Testis (tissue), 3 donors: Measurements from ENCODE around the gene SAXO2. TPM values are rescaled to one million over a fixed set of nuclear protein-coding genes. Genes with fewer than 3 reads are reported as not detected.
"Not testable (repeated sequence)": the region's sequence is repeated elsewhere in the genome, so short reads cannot be mapped to it uniquely, and the experiment has no call there.

Source experiments
- DNase-seq: peaks from one replicate; pipeline ENCODE4 v3.0.0-alpha.2; 2019
- H3K27ac ChIP-seq, 2 donors: fragments of 200-600 bp; sonication (generic); one replicate each; pipeline ENCODE4 v1.5.1; 2019
- H3K27me3 ChIP-seq: fragments of 200-600 bp; sonication (generic); one replicate; pipeline ENCODE4 v1.5.1; 2019
- H3K36me3 ChIP-seq: fragments of 200-600 bp; sonication (generic); one replicate; pipeline ENCODE4 v1.5.1; 2017; ENCODE audit warnings: low read depth; ENCODE audit errors: missing control alignments
- H3K4me1 ChIP-seq: fragments of 200-600 bp; sonication (generic); one replicate; pipeline ENCODE4 v1.5.1; 2019
- H3K4me3 ChIP-seq, 2 donors: fragments of 200-600 bp; sonication (generic); one replicate each; pipeline ENCODE4 v1.5.1; 2017 to 2019
- H3K9me3 ChIP-seq: fragments of 200-600 bp; sonication (generic); one replicate; pipeline ENCODE4 v1.5.1; 2017
- POLR2A ChIP-seq: fragments of 450-650 bp; IDR thresholded peaks from one replicate; pipeline ENCODE4 v1.6.1; 2017; ENCODE audit warnings: antibody characterized with exemption, mild to moderate bottlenecking, moderate library complexity
- WGBS, 2 donors: methylation state at CpG; one replicate each; pipeline ENCODE4 v1.1.5; 2018; 5-methylcytosine and 5-hydroxymethylcytosine counted together
- intact Hi-C: fragments of 100-400 bp; cut with DNase I; formaldehyde crosslinking; loops from one replicate; pipeline ENCODE4 v1.15.1; 2023; ENCODE audit warnings: low total_unique reads
- polyA plus RNA-seq: library from polyadenylated mRNA; stranded (reverse); fragments of 350-450 nt; fragmentation: Illumina TruSeq; extraction: RNeasy Lipid Tissue Mini Kit (QIAGEN cat#74804); gene quantifications from one replicate; pipeline ENCODE4 v1.2.3, GENCODE V29; 2014; ENCODE audit warnings: low read depth, low replicate concordance; ENCODE audit not compliant: insufficient read depth
- total RNA-seq, 2 donors: library from RNA; depleted of rRNA; stranded (reverse); fragments of >200 nt; gene quantifications; one replicate each; pipeline ENCODE4 v1.2.3, GENCODE V29; 2016
- TF ChIP-seq, protein P1 (sequence below), 3 experiments: fragments of 450-650 bp in 2 of 3; fragments of 200-600 bp in 1 of 3; sonication (generic) in 1 of 3; IDR thresholded peaks; one replicate each; pipeline ENCODE4 v1.5.1; 2016 to 2019; ENCODE audit warnings: antibody characterized with exemption in 3 of 3, mild to moderate bottlenecking in 2 of 3, moderate library complexity in 1 of 3

The SAXO2 gene
- total and polyA plus RNA-seq, 3 donors from 2014 or later, result 22.1 to 35.2 (median 28.0) TPM

DNA sequence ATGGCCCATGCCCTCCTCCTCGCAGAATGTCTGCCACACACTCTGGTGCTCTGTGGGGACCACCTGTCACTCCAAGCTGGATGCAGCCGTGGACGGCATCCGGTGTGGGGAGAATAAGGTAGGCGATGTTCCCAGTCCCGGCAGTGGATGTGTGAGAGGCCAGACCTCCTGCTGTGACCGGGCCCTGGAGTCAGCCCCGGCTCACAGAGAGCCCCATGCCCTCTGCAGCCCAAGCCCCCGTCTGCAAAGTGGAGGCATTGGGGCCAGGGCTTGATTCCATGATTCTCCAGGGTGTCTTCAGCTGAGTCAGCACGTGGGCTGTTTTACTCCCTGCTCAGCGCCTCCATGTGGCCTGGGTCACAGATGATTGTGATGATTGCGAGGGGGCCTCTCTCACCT lies 54.5 kb downstream of the SAXO2 start:
- no peak for TF ChIP-seq POLR2A
- TF ChIP-seq, protein P1, sequence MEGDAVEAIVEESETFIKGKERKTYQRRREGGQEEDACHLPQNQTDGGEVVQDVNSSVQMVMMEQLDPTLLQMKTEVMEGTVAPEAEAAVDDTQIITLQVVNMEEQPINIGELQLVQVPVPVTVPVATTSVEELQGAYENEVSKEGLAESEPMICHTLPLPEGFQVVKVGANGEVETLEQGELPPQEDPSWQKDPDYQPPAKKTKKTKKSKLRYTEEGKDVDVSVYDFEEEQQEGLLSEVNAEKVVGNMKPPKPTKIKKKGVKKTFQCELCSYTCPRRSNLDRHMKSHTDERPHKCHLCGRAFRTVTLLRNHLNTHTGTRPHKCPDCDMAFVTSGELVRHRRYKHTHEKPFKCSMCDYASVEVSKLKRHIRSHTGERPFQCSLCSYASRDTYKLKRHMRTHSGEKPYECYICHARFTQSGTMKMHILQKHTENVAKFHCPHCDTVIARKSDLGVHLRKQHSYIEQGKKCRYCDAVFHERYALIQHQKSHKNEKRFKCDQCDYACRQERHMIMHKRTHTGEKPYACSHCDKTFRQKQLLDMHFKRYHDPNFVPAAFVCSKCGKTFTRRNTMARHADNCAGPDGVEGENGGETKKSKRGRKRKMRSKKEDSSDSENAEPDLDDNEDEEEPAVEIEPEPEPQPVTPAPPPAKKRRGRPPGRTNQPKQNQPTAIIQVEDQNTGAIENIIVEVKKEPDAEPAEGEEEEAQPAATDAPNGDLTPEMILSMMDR (IDR thresholded peaks at IDR 0.05), result no peak
- H3K27ac ChIP-seq, result no peak overlapping the region
- intact Hi-C loops, result no loop called here
- no peaks in the 10 kb centered on the region for H3K27me3 ChIP-seq
- no peaks in the 10 kb centered on the region for H3K9me3 ChIP-seq
- no peak for DNase-seq
- 88 to 94% methylated on average over 8 to 12 of the region's 12 CpGs for WGBS, 2 donors
- no peak overlapping the region for H3K4me3 ChIP-seq
- no peaks in the 10 kb centered on the region for H3K4me1 ChIP-seq
- no peaks in the 10 kb centered on the region for H3K36me3 ChIP-seq

DNA sequence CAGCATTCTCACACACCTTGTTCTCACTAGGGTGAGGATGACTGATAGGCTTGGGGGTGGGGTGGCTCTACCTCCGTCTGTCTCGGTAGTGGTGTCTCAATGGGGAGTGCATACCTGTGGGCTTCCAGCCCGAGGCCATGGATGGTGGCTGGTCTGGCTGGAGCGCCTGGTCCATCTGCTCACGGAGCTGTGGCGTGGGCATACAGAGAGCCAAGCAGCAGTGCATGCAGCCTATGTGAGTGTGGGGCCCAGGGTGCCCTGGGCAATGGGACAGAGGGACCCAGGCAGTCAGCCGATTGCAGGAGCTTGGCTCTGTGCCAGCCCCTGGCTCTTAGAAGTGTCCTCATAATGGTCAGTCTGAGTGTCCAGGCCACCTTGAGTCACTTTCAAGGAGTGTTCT lies 54.9 kb downstream of the SAXO2 start:
- H3K36me3 ChIP-seq, H3K4me3 ChIP-seq, H3K4me1 ChIP-seq, DNase-seq, H3K27ac ChIP-seq, intact Hi-C loops, H3K9me3 ChIP-seq, H3K27me3 ChIP-seq: not testable (repeated sequence)
- WGBS, 2 donors, result 88 to 89% methylated on average over 6 to 7 of the region's 7 CpGs

DNA sequence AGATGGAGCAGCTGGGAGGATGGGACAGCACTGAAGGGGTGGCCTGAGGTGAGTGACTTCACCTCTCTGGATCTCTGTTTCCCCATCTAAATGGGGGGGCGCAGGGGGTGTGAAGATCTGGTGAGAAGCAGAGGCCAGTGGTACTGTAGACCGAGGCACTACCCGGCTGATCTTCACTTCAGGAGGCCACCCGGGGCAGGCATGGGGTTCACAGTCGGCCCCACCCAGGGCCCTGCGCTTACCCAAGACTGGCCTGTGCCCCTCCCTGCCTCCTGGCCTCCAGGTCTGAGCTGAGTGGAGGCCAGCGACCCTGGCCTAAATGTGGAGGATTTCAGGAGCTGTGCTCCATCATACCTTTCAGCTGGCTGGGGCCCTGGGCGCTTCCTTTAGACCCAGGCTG lies 55.7 kb downstream of the SAXO2 start:
- H3K4me3 ChIP-seq, DNase-seq, intact Hi-C loops, H3K9me3 ChIP-seq, H3K27me3 ChIP-seq, H3K27ac ChIP-seq, H3K4me1 ChIP-seq, H3K36me3 ChIP-seq: not testable (repeated sequence)
- WGBS, 2 donors, result 96 to 98% methylated on average over 6 to 8 of the region's 8 CpGs

DNA sequence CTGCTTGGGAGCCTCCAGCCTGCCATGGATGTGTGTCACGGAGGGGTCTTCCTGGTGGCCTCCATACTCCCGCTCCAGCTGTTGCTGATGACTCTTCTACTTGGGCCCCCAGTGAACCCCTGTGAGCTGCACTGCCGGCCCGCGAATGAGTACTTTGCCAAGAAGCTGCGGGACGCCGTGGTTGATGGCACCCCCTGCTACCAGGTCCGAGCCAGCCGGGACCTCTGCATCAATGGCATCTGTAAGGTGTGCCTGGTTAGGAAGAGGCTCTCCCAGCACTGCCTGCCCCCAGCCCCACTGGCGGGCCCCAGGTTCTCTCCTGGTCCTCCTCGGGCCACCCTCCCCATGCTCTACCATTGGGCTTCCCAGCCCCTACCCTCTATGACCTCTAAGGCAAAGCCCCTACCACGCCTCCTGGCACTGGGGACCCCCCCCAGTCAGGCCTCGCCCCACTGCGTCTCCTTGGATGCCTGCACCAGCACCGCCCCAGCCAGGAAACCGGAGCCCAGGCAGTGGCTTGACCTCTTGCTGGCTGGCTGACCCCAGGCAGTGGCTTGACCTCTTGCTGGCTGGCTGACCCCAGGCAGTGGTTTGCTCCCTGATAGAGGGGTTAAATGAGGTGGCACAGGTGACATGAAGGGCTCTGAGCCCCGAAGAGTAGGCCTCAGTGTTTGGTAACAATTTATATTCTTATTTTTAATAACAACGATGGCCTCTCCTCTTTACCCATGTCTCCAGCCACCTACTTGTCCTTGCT lies 57.1 kb downstream of the SAXO2 start:
- H3K4me3 ChIP-seq, H3K36me3 ChIP-seq, H3K4me1 ChIP-seq, H3K27ac ChIP-seq, intact Hi-C loops, DNase-seq, H3K27me3 ChIP-seq, H3K9me3 ChIP-seq: not testable (repeated sequence)
- 85 to 98% methylated on average over 8 of the region's 19 CpGs for WGBS, 2 donors

DNA sequence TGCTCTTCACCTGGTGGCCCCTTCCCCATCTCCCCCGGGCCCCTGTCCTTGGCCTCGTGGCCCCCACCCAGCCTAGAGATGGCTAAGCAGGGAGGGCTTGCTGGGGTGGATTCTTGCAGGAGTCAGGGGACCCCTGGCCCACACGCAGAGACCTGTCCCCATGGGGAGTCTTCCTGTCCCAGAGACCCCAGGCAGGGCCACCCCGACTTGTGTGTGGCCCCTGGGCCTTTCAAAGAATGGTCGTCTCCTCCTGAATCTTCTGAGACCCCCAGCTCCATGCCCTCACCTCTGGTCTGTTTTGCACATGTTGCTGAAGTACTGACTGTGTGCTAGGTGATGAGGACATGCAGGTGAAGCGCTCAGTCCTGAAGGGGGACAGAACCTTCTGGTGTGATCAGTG lies 58.2 kb downstream of the SAXO2 start:
- DNase-seq, H3K9me3 ChIP-seq, H3K4me1 ChIP-seq, H3K4me3 ChIP-seq, intact Hi-C loops, H3K27ac ChIP-seq, H3K36me3 ChIP-seq, H3K27me3 ChIP-seq: not testable (repeated sequence)
- no CpG with 5 or more reads among the region's 6 CpGs for WGBS, 2 donors

DNA sequence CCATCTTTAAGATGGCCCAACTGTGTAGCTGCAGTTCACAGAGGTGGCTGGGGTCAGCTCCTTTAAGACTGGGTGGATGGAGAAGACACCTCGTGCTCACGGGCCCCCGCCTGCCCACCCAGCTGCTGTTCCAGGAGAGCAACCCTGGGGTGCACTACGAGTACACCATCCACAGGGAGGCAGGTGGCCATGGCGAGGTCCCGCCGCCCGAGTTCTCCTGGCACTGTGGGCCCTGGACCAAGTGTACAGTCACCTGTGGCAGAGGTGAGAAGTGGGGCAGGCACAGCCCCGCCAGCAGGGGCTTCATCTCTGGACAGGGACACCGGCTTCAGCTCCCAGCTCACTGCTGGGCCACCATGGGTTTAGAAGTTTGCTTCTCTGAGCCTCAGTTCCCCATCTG lies 59.9 kb downstream of the SAXO2 start:
- DNase-seq, intact Hi-C loops: not testable (repeated sequence)

DNA sequence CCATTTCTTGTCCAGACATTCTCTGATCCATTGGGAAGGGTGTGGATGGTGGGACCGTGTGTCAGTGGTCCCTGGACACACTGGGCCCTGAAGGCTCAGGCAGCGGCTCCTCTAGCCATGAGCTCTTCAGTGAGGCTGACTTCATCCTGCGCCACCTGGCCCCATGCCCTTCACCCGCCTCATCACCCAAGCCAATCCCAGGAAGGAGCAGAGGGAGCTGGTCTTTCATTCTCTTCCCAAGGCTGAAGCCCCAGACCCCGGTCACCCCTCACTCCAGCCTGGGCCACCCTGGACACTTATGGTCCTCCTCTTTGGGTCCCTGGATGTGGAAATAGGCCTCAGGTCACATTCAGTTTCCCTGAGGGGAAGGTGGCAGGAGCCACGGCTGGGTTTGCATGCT lies 62.2 kb downstream of the SAXO2 start:
- H3K9me3 ChIP-seq, DNase-seq, H3K4me1 ChIP-seq, intact Hi-C loops, H3K27me3 ChIP-seq, H3K36me3 ChIP-seq, H3K4me3 ChIP-seq, H3K27ac ChIP-seq: not testable (repeated sequence)
- whole genome bisulfite sequencing, 2 donors, result 95% methylated on average over 6 of the region's 6 CpGs; no CpG with 5 or more reads in 1 of the 2 donors

More for the DNA sequence above, 59.9 kb downstream of the SAXO2 start:
- H3K27me3 ChIP-seq, H3K27ac ChIP-seq, H3K9me3 ChIP-seq, H3K36me3 ChIP-seq, H3K4me3 ChIP-seq, H3K4me1 ChIP-seq: not testable (repeated sequence)
- no CpG with 5 or more reads among the region's 10 CpGs for WGBS, 2 donors

DNA sequence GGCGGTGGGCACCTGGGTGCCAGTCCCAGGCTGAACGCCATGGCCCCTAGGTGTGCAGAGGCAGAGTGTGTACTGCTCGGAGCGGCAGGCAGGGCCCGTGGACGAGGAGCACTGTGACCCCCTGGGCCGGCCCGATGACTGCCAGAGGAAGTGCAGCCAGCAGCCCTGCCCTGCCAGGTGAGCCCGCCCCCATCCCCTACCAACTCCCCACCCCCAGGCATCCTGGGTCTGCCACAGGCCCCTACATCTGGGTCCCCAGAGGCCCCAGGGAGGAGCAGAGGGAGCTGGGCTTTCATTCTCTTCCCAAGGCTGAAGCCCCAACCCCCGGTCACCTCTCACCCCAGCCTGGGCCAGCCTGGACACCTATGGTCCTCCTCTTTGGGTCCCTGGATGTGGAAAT lies 63.0 kb downstream of the SAXO2 start:
- H3K9me3 ChIP-seq, H3K27me3 ChIP-seq, intact Hi-C loops, H3K4me3 ChIP-seq, DNase-seq, H3K36me3 ChIP-seq, H3K27ac ChIP-seq, H3K4me1 ChIP-seq: not testable (repeated sequence)
- WGBS, 2 donors, result 98% methylated on average over 8 of the region's 10 CpGs; no CpG with 5 or more reads in 1 of the 2 donors

DNA sequence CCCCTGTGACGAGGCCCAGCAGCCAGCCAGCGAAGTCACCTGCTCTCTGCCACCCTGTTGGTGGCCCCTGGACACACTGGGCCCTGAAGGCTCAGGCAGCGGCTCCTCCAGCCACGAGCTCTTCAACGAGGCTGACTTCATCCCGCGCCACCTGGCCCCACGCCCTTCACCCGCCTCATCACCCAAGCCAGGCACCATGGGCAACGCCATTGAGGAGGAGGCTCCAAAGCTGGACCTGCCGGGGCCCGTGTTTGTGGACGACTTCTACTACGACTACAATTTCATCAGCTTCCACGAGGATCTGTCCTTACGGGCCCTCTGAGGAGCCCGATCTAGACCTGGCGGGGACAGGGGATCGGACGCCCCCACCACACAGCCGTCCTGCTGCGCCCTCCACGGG lies 64.3 kb downstream of the SAXO2 start:
- intact Hi-C loops, H3K4me1 ChIP-seq, H3K27ac ChIP-seq, H3K4me3 ChIP-seq, H3K36me3 ChIP-seq, H3K27me3 ChIP-seq, DNase-seq, H3K9me3 ChIP-seq: not testable (repeated sequence)
- 88 to 89% methylated on average over 14 to 21 of the region's 23 CpGs for WGBS, 2 donors

DNA sequence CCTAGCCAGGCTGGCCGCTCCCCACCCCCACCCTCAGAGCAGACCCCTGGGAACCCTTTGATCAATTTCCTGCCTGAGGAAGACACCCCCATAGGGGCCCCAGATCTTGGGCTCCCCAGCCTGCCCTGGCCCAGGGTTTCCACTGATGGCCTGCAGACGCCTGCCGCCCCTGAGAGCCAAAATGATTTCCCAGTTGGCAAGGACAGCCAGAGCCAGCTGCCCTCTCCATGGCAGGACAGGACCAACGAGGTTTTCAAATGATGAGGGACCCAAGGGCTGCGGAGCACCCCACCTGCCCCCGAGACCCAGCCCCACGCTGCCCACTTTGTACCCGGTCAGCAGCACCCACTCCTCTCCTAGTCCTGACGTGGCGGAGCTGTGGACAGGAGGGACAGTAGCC lies 64.8 kb downstream of the SAXO2 start:
- H3K9me3 ChIP-seq, intact Hi-C loops: not testable (repeated sequence)
- 75 to 94% methylated on average over 2 to 6 of the region's 10 CpGs for WGBS, 2 donors

DNA sequence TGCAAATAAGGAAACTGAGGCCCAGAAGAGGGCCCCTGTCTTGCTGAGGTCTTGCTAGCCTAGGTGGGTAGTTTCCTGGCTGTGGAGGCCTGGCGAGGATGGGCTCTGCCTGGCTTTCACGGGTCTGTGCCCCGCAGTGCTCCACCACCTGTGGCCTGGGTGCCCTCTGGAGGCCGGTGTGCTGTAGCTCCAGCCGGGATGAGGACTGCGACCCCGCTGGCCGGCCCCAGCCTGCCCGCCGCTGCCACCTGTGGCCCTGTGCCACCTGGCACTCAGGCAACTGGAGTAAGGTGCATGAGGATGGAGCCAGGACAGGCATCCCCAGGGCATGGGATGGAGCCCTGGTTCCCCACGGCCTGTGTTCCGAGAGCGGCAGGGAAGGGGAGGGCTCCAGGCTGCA lies 66.4 kb downstream of the SAXO2 start:
- no CpG with 5 or more reads among the region's 13 CpGs for WGBS, 2 donors
- intact Hi-C loops, H3K27me3 ChIP-seq, H3K4me1 ChIP-seq, DNase-seq, H3K36me3 ChIP-seq, H3K9me3 ChIP-seq, H3K4me3 ChIP-seq, H3K27ac ChIP-seq: not testable (repeated sequence)

More for the DNA sequence above, 64.8 kb downstream of the SAXO2 start:
- not testable (repeated sequence) for H3K27ac ChIP-seq, H3K4me3 ChIP-seq, H3K27me3 ChIP-seq, H3K4me1 ChIP-seq, DNase-seq, H3K36me3 ChIP-seq
